ENCODE data around the gene MAB21L3.

The MAB21L3 gene

DNA sequence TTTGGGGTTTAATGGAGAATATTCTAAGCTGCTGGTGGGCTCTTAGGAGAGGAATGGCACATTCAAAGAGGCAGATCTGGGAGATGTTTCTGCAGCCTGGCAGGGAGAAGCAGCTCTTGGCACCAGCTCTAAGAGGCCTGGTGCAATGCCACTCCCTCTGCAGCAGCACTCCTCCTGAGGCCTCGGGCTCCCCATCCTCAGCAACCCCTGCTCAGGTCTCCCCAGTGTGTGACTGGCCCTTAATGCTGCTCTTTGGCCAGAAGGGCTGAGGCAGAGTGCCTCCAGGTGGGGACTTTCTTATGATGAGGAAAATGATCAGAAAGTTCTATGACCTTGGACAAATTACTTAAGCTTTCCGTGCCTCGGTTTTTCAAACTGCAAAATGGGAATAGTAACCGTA, 55.5 kb downstream of the MAB21L3 start:
- no peak for DNase-seq

DNA sequence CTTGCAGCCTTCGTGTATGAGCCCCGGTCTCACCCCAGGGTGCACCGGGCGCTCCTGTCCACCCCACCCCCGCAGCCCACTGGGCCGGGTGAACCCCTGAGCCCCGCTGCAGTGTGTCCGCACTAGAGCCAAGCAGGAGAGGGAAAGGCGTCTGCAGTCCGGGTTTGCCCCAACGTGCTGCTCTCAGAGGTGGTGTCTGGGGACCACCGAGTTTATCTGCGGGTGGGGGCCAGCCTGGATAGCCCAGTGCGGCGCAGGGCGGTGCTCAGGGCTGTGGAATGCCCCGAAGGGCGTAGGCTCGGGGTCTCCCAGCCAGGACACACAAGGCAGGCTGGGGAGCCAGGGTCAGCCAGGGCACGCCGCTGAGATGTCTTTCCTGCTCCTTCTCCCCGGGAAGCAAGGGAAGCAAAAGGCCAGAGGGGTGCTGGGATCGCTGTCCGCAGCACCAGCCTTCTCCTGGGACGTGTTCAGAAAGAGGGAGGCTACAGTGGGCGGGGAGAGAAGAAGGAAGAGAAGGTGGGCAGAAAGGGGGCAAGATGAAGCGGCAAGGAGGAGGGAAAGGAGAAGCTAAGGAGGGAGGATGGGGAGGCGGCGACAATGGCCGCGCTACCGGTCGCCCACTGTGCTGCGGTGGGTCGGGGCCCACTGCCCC, 56.6 kb downstream of the MAB21L3 start:
- DNase-seq: no peak

DNA sequence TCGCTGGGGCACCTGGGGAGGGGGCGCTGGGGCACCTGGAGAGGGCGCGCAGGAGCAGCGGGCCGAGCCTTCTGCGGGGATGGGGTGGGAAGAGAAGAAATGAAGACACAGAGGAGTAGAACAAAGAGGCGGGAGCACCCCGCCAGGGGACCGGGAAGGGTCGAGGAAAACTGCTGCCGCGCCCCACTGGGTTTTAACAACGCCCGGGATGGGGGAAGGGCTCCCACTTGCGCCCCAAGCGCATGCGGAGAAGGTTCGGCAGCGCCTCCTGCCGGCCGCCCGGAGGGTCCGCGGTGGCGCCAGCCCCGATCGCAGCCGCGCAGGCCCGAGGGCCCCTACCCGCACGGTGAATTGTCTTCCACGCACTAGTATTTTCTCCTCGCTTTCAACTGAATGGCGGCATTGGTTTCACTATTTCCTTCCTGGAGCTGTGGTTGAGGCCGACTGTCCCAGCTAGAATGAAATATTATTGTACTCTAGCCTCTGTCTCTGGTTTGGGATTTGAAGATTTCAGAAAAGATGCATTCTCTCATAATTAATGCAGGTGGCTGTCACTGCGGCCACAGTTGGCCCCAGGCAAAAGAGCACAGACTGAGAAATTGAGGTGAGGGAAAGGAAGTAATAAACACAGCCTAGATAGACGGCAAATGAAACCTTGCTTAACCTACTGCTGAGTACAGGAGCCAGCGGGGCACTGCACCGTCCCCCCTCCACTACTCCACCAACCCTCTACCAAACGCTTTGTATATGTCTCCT, 57.3 kb downstream of the MAB21L3 start:
- peak; percentile 82 for DNase-seq

DNA sequence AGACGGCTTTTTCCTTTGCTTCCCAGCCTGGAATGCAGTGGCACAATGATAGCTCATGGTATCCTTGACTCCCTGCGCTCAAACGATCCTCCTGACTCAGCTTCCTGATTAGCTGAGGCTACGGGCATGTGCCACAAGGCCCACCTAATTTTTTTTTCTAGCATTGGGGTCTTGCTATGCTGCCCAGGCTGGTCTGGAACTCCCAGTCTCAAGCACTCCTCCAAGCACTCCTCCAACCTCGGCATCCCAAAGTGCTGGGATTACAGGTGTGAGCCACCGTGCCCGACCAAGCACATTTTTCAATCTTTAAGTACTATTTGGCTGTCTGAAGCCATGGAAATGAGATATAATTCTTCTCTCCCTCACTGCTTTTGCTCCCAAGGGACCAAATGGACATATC, 58.7 kb downstream of the MAB21L3 start:
- DNase-seq: no peak

DNA sequence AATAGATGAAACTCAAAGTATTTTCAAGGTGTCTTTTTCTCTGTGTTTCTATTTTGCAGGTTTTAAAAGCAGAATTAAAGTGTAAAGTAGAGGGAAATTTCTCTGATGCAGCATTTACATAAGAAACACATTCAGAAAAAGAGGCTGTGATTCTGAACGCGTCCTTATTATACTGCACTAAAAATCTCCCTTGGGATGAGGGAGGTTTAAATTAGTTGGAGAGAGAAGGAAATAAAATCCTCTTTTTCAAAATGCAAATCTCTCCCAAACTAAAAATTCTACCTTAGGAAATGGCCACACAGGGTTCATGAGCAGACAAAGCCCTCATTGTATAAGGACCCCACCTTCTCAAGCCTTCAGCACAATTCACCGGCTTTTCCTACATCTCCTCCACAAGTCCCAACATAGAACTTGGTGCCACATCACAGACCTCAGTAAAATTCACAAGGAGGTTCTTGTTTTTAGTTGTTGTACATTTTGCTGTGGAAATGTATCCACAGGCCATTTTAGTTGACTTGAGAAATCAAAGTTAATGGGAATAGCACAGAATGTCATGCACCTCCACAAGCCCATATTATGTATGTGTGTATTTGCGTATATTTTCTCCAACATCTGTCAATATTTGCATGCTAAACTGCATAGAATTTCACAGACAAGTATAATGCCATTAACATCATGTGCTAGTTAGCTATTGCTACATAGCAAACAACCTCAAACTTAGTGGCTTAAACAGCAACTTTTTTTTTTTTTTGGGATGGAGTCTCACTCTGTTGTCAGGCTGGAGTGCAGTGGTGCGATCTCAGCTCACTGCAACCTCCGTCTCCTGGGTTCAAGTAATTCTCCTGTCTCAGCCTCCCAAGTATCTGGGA, 59.8 kb downstream of the MAB21L3 start:
- no peak for DNase-seq

DNA sequence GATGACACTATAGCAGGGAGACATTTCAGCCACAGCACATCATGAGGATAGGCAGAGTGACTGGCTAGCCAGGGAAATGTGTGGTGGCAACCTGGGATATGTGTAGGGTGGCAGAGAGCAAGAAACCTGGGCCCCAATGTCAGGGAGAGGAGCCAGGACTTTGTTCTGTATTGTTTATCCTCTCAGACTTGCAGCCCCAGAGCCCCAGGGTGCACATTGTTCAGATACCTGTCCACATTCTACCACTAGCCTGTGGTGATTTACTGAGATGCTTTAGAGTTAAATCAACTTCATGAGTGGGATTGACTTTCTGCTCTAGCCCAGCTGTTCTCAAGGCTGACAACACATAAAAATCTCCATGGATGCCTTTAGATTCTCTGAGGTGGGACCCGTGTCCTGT, 61.5 kb downstream of the MAB21L3 start:
- no peak for DNase-seq

DNA sequence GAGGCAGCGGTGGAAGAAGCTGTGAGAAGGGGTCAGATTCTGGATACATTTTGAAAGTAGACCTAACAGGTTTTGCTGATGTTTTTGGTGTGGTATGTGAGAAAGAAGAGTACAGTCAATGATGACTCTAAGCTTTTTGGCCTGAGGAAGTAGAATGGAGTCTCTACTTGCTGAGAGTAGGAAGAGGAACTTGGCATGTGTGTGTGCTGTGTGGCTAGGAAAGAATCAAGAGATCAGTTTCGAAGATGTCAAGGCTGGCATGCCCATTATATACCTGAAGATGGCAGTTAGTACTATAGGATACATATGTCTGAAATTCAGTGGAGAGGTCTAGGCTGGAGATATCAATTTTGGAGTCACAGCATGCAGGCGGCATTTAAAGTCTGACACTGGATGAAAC, 64.4 kb downstream of the MAB21L3 start:
- no peak for DNase-seq

DNA sequence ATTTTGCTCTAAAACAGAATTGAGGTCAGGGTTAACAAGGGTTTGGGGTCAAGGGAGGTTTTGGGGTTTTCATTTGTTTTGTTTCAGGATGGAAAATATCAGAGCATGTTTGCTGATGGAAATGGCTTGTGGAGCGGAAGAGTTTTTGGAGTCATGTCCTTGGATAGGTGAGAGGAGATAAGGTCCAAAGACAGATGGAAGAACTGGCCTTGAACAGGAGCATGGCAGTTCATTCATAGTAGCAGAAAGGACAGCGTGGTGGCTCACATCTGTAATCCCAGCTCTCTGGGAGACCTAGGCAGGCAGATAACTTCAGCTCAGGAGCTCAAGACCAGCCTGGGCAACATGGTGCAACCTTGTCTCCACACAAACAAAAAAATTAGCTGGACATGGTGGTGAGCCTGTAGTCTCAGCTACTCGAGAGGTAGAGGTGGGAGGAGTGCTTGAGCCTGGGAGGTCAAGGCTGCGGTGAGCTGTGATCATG, 65.1 kb downstream of the MAB21L3 start:
- DNase-seq: no peak

DNA sequence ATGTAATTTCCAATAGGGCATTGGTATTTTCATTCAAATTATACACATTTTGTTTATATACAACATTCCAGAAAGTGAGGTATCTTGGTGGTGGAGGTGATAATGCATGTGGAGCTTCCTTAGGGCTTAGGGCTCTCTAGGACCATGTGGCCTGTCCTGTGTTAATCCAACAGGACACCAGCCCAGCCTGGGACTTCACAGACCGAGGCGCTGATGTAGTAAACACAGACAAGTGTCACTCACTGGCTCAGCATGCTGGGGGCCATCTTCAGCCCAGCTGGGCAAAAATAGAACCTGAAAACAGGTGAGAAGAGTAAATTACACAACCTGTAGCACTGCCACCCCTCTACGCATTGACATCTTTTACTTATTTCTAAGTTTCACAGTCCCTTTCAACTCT, 66.7 kb downstream of the MAB21L3 start:
- DNase-seq: no peak

DNA sequence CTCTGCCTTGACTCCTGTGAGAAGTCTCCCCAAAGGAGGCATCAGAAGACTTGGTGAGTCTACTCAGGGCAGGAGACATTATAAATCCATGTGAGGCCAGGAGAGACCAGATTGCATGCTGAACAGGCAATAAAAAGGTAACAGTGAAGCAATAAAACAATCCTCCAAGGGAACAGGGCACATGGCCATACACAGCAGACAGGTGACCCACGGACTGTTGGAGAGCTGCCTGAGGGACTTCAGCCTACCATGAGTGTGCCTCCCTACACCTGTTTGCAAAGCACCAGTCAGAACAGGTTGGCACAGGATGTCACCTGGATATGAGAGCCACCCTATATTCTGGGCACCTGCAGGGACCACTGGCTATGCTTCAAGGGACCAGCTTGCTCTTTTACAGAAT, 67.6 kb downstream of the MAB21L3 start:
- DNase-seq: no peak

DNA sequence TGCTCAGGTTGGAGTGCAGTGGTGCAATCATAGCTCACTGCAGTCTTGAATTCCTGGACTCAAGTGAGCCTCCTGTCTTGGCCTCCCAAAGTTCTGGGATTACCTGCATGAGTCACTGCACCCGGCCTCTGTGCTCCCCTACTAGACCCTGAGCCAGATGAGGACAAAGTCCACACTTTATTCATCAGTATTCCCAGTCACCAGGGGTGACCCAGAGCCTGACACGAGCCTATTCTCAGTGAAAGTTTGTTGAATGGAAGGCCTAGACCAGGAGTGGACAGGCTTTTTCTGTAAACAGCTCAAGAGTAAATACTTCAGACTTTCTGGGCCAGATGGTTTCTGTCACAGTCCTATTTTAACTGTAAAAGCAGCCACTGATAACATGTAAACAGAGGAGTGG, 68.2 kb downstream of the MAB21L3 start:
- no peak for DNase-seq

DNA sequence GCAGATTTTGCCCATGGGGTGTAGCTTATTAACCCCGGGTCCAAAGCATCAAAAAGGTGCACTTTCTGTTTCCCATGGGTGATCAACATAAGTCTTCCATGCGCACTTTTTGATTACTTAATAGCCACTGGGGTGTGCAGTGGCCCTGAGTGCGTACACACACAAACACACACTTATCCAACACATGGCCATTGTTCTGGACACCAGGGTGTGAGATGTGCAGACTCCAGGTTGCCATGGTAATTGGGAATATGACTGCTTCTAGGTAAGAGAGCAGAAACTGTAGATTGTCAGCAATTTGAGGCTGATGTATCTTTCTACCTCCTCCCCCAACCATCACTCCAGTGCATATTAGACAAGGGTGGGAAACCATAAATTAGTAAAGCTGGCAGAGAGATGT, 68.8 kb downstream of the MAB21L3 start:
- DNase-seq: no peak

DNA sequence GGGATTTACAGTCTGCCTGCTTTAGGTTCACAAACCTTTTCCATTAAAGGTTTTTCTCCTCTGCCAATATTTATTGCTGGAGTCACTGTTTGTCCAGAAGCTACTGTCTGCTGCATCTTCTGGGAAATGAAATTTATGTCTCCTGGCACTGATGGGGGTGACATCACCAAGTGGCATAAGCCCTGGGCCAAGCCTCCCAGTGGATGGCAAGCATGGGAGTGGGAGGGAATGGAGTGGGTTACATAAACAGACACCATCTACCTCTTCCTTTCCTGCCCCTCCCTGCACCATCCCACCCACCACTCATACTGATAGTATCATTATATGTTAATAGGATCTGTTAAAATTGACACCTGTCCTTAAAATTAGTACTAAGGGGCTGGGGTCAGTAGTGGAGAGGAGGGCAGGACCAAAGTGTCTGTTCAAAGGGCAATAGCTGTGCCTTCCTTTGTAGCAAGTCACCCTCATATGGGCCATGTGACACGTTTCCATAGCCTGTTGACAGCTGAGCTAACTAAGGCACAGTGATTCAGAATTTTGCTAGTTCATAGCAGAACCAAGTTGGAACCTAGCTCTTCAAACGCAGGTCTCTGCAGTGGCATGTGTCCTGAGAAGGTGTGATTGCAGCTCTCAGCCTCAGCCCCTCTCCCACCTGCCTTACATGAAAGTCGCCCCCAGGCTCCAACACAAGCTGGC, 71.0 kb downstream of the MAB21L3 start:
- DNase-seq: no peak

All from left hindlimb (tissue), 1 donor.